ENCODE measurements around the gene SUPT4H1. TPM values are rescaled to one million over a fixed set of nuclear protein-coding genes. Genes with fewer than 3 reads are reported as not detected.
"Not testable (repeated sequence)": the region's sequence is repeated elsewhere in the genome, so short reads cannot be mapped to it uniquely, and the experiment has no call there.

The SUPT4H1 gene
- total and polyA plus RNA-seq, 2 of the 4 experiments (the other 2 are of a cell fraction), result 51.6 to 129 TPM

DNA sequence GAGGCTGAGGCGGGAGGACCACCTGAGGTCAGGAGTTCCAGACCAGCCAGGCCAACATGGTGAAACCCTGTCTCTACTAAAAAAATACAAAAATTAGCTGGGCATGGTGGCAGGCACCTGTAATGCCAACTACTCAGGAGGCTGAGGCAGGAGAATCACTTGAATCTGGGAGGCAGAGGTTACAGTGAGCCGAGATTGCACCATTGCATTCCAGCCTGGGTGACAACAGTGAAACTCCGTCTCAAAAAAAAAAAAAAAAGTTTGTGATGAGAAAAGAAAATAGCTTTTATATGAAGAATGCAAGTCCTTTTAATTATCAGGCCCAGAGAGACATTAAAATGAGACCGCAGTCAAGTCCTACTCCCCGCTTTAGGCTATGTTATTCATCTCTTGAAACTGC, 45.4 kb upstream of the SUPT4H1 start:
- BruUV-seq (replicated peaks); H3K56ac ChIP-seq (ENCODE audit: extremely low read depth, insufficient read depth, low read length); H2BK20ac ChIP-seq (ENCODE audit: low read depth, low read length); H3K18ac ChIP-seq (ENCODE audit: low read depth, low read length); H3K27ac ChIP-seq (ENCODE audit: insufficient read depth, low read length); H4K8ac ChIP-seq (ENCODE audit: low read depth in 2 of 2, low read length in 2 of 2); intact Hi-C loops (cut with micrococcal nuclease); H3K23ac ChIP-seq (ENCODE audit: low read depth, low read length); H2BK120ac ChIP-seq (ENCODE audit: low read depth, low read length); H4K5ac ChIP-seq (ENCODE audit: low read depth, low read length); in situ Hi-C loops (cut with MboI; ENCODE audit: low sequenced_read_pairs); H3K4me3 ChIP-seq (ENCODE audit: insufficient read depth, low read depth, low read length); H2BK5ac ChIP-seq (ENCODE audit: low read depth, low read length, poor library complexity, severe bottlenecking); H3K14ac ChIP-seq (replicated peaks; ENCODE audit: low read depth, low read length); H3K9me1 ChIP-seq (ENCODE audit: insufficient read depth, low read length); H3K4me2 ChIP-seq (ENCODE audit: low read depth, low read length); H3K27me3 ChIP-seq (ENCODE audit: control insufficient read depth, insufficient read depth, low read length); H3K4me1 ChIP-seq (ENCODE audit: control insufficient read depth, insufficient read depth, low read length); H2AK5ac ChIP-seq (ENCODE audit: low read depth, low read length); ATAC-seq (ENCODE audit: low read depth); H3K36me3 ChIP-seq (ENCODE audit: control insufficient read depth, insufficient read depth, low read length); DNase-seq; H4K91ac ChIP-seq (ENCODE audit: insufficient read depth, low read depth, low read length); H3K9me3 ChIP-seq (ENCODE audit: control insufficient read depth, insufficient read depth, low read length); H3K9ac ChIP-seq (ENCODE audit: low read depth, low read length); H2BK15ac ChIP-seq (ENCODE audit: low read depth, low read length); H2AK9ac ChIP-seq (replicated peaks; ENCODE audit: low read depth, low read length, poor library complexity); H4K20me1 ChIP-seq (ENCODE audit: insufficient read depth, low read length); H3K79me1 ChIP-seq (ENCODE audit: low read depth in 1 of 2, low read length in 2 of 2); H3K4ac ChIP-seq (ENCODE audit: low read depth, low read length); dilution Hi-C loops (cut with HindIII; ENCODE audit: low sequenced_read_pairs, unreplicated experiment); H2AFZ ChIP-seq (replicated peaks; ENCODE audit: low read length, poor library complexity); CTCF ChIA-PET: not testable (repeated sequence)
- WGBS, 2 experiments (ENCODE audit: extremely low coverage in 2 of 2, insufficient read length in 1 of 2), result 60% methylated on average over 1 of the region's 5 CpGs; no CpG with 5 or more reads in 1 of the 2 experiments
- POLR2A ChIA-PET (ENCODE audit: unreplicated experiment), result interaction anchor here (0.7 kb wide), 1 partner anchor 133 kb away, joined by 17 read pairs; no protein-coding TSS in a partner anchor

Measured in IMR-90 (cell line).